Kidney (tissue), 14 donors: Measurements from ENCODE around the gene PIKFYVE. TPM values are rescaled to one million over a fixed set of nuclear protein-coding genes. Genes with fewer than 3 reads are reported as not detected.

ENCODE experiments used
- DNase-seq, 5 donors: peaks; one replicate each; pipeline ENCODE4 v3.0.0-alpha.2; 2013 to 2020
- FAIRE-seq: peaks from 2 replicates; lab custom pipeline; 2012; peaks lifted over from hg19 to GRCh38; lab: Jason Lieb, UNC
- H3K27ac ChIP-seq, 2 donors: one replicate each; pipeline ENCODE4 v1.7.0; 2013; ENCODE audit warnings: low read depth in 2 of 2, low read length in 2 of 2, inconsistent platforms in 1 of 2
- H3K27me3 ChIP-seq: one replicate; pipeline ENCODE4 v1.7.1; 2013; ENCODE audit warnings: low read length, inconsistent platforms; ENCODE audit not compliant: control insufficient read depth, insufficient read depth
- H3K36me3 ChIP-seq, 3 donors: one replicate each; pipeline versions ENCODE4 v1.7.0 to v1.7.1; 2013; ENCODE audit warnings: low read length in 3 of 3, control low read depth in 1 of 3, inconsistent platforms in 1 of 3; ENCODE audit not compliant: insufficient read depth in 3 of 3, control insufficient read depth in 2 of 3
- H3K4me1 ChIP-seq, 3 donors: one replicate each; pipeline versions ENCODE4 v1.7.0 to v1.7.1; 2013; ENCODE audit warnings: low read length in 3 of 3, inconsistent platforms in 1 of 3, low read depth in 1 of 3; ENCODE audit not compliant: control insufficient read depth in 2 of 3, insufficient read depth in 2 of 3
- H3K4me3 ChIP-seq, 3 donors: one replicate each; pipeline versions ENCODE4 v1.7.0 to v1.8.1; 2013; ENCODE audit warnings: low read length in 3 of 3, control low read depth in 1 of 3, inconsistent platforms in 1 of 3
- H3K9ac ChIP-seq, 3 donors: one replicate each; pipeline versions ENCODE4 v1.7.0 to v1.7.1; 2013; ENCODE audit warnings: low read length in 3 of 3, control low read depth in 1 of 3, inconsistent platforms in 1 of 3
- H3K9me3 ChIP-seq, 3 donors: one replicate each; pipeline versions ENCODE4 v1.7.0 to v1.7.1; 2013; ENCODE audit warnings: low read length in 3 of 3, control low read depth in 1 of 3, inconsistent platforms in 1 of 3; ENCODE audit not compliant: control insufficient read depth in 2 of 3, insufficient read depth in 1 of 3
- intact Hi-C: fragments of 100-400 bp; cut with DNase I; formaldehyde crosslinking; loops from one replicate; pipeline ENCODE4 v1.11.1; 2022
- polyA plus RNA-seq: library from polyadenylated mRNA; stranded (reverse); fragments of 350-450 nt; fragmentation: Illumina TruSeq; extraction: RNeasy Lipid Tissue Mini Kit (QIAGEN cat#74804); gene quantifications from one replicate; pipeline ENCODE4 v1.2.3, GENCODE V29; 2014; ENCODE audit warnings: low read depth, low replicate concordance; ENCODE audit not compliant: insufficient read depth
- total RNA-seq: library from RNA; stranded (reverse); fragmentation: NEBNext Ultra II Directional; extraction: Animal tissue kit (Norgen Biotek cat#: 25700); gene quantifications from one replicate; pipeline ENCODE4 v1.2.1, GENCODE V29; 2021
- TF ChIP-seq, protein P1 (sequence below): IDR thresholded peaks from 3 replicates; pipeline ENCODE4 v1.5.1; 2012; ENCODE audit warnings: mild to moderate bottlenecking, moderate library complexity, borderline replicate concordance; ENCODE audit not compliant: insufficient read depth; ENCODE audit errors: extremely low read depth
- donor health status: control.
- donor health status: control.
- donor health status: control.
- donor health status: control.
- donor health status: control.
- donor health status: DM: yes; HTN: yes; CAD: no.
- donor health status: Normal renal cell carcinoma (clear cell type).

PIKFYVE gene
- total and polyA plus RNA-seq, 2 donors from 2014 or later: 3.4 to 31.5 TPM

DNA sequence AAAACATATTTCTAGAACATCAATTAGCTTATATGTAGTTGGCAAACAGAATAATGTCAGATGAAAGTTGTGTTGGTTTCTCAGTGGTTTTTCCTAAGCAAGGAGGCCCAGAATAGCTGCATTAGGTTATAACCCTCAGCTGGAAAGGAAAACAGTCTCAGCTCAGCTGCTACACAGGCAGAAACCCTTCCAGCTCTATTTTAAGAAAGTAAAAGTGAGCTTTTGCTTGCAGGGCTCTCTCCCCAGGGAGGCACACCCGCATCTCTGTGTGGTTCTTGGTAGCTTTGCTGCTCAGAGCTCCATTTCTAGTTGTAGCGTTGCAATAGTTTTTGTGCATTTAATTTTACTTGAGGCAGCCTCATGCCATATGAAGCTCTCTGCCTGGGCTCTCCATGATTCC, 54.6 kb downstream of the PIKFYVE start:
- FAIRE-seq (no peak), DNase-seq (no peak)
- peaks cover 8 to 20% (median 19%) of the 10 kb centered on the region in 3 donors for H3K36me3 ChIP-seq
- no peak overlapping the region for H3K27ac ChIP-seq
- H3K27me3 ChIP-seq: no peaks in the 10 kb centered on the region
- intact Hi-C loops: no loop called here
- TF ChIP-seq, protein P1, sequence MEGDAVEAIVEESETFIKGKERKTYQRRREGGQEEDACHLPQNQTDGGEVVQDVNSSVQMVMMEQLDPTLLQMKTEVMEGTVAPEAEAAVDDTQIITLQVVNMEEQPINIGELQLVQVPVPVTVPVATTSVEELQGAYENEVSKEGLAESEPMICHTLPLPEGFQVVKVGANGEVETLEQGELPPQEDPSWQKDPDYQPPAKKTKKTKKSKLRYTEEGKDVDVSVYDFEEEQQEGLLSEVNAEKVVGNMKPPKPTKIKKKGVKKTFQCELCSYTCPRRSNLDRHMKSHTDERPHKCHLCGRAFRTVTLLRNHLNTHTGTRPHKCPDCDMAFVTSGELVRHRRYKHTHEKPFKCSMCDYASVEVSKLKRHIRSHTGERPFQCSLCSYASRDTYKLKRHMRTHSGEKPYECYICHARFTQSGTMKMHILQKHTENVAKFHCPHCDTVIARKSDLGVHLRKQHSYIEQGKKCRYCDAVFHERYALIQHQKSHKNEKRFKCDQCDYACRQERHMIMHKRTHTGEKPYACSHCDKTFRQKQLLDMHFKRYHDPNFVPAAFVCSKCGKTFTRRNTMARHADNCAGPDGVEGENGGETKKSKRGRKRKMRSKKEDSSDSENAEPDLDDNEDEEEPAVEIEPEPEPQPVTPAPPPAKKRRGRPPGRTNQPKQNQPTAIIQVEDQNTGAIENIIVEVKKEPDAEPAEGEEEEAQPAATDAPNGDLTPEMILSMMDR: no peak
- H3K9ac ChIP-seq: no peak overlapping the region
- H3K4me3 ChIP-seq: no peak overlapping the region
- no peaks in the 10 kb centered on the region for H3K9me3 ChIP-seq
- H3K4me1 ChIP-seq: no peaks in the 10 kb centered on the region

DNA sequence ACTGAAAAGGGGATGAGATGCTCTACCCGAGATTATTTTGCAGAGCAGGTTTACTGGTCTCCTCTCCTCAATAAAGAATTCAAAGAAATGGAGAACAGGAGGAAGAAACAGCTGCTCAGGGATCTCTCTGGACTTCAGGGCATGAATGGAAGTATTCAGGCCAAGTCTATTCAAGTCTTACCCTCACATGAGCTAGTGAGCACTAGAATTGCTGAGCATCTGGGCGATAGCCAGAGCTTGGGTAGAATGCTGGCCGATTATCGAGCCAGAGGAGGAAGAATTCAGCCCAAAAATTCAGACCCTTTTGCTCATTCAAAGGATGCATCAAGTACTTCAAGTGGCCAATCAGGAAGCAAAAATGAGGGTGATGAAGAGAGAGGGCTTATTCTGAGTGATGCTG, 60.0 kb downstream of the PIKFYVE start:
- H3K4me1 ChIP-seq: no peaks in the 10 kb centered on the region
- H3K36me3 ChIP-seq: peaks cover 8 to 48% (median 34%) of the 10 kb centered on the region in 3 donors
- no peaks in the 10 kb centered on the region for H3K9me3 ChIP-seq
- H3K4me3 ChIP-seq: no peak overlapping the region
- FAIRE-seq (no peak), DNase-seq (no peak)
- no peak overlapping the region for H3K27ac ChIP-seq
- TF ChIP-seq, protein P1: no peak
- no peak overlapping the region for H3K9ac ChIP-seq
- intact Hi-C loops: no loop called here
- no peaks in the 10 kb centered on the region for H3K27me3 ChIP-seq

DNA sequence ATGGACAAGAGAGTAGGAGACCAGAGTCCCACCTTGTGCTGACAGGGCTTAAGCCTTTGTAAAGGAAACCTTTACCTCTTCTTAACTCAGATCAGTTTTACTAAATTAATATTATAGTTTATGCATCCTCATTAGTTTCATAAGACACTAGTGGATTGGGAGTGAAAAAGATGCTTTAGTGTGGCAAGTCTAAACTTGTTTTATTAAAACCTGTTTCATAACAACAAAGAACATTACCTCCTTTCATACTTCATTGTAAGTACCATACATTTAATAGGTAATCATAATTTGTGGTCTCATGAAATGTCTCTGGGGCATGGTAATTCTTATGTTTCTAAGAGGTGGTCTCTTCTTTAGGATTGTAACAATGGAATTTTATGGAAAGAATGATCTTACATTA, 63.4 kb downstream of the PIKFYVE start:
- H3K36me3 ChIP-seq: peaks cover 8 to 52% (median 34%) of the 10 kb centered on the region in 3 donors

More for the DNA sequence above, 63.4 kb downstream of the PIKFYVE start:
- Histone ChIP-seq H3K27ac (no peak overlapping the region), H3K4me3 (no peak overlapping the region), H3K27me3 (no peaks in the 10 kb centered on the region), H3K4me1 (no peaks in the 10 kb centered on the region), H3K9ac (no peak overlapping the region), H3K9me3 (no peaks in the 10 kb centered on the region)
- TF ChIP-seq, protein P1: no peak
- no peak for FAIRE-seq
- intact Hi-C loops: no loop called here
- DNase-seq: no peak
